CD4-positive, alpha-beta memory T cell (primary cell): ENCODE data around the gene SH3GLB2. TPM values are rescaled to one million over a fixed set of nuclear protein-coding genes. Genes with fewer than 3 reads are reported as not detected.

Source experiments
- CTCF ChIA-PET: fragments of 350-600 bp; sonication (Branson Sonifier 250); formaldehyde crosslinking; loops from one replicate; lab custom pipeline; 2021; ENCODE audit warnings: inconsistent platforms; ENCODE audit not compliant: partially characterized antibody; lab: Charles Lee
- POLR2A ChIA-PET: fragments of 350-600 bp; sonication (Branson Sonifier 250); formaldehyde crosslinking; loops from one replicate; lab custom pipeline; 2021; ENCODE audit not compliant: partially characterized antibody; lab: Charles Lee
- DNase-seq, 5 donors: peaks; one replicate each; pipeline versions ENCODE4 v3.0.0 to v3.0.0-alpha.2; 2020 to 2022; ENCODE audit warnings: mixed read lengths in 1 of 5
- H3K27ac ChIP-seq: one replicate; pipeline ENCODE4 v1.7.0; 2013; ENCODE audit warnings: low read depth, low read length
- H3K27me3 ChIP-seq: 2 replicates; pipeline ENCODE4 v1.7.0; 2013; ENCODE audit warnings: mild to moderate bottlenecking, low read length, moderate library complexity; ENCODE audit not compliant: insufficient read depth
- H3K36me3 ChIP-seq: 2 replicates; pipeline ENCODE4 v1.7.0; 2013; ENCODE audit warnings: mild to moderate bottlenecking, low read length, moderate library complexity; ENCODE audit not compliant: insufficient read depth
- H3K4me1 ChIP-seq: 2 replicates; pipeline ENCODE4 v1.7.0; 2013; ENCODE audit warnings: mild to moderate bottlenecking, low read length, moderate library complexity; ENCODE audit not compliant: insufficient read depth
- H3K4me3 ChIP-seq, 2 donors: one replicate each; pipeline ENCODE4 v1.7.0; 2013; ENCODE audit warnings: low read length in 2 of 2, mild to moderate bottlenecking in 1 of 2
- H3K9me3 ChIP-seq, 2 donors: one replicate each; pipeline ENCODE4 v1.7.0; 2013; ENCODE audit warnings: low read length in 2 of 2, control low read depth in 1 of 2; ENCODE audit not compliant: control insufficient read depth in 1 of 2
- H3K27ac Mint-ChIP-seq, 7 donors: one replicate each; pipeline ENCODE4 v1.8.0; 2020 to 2021; ENCODE audit warnings: mixed read lengths in 7 of 7, mild to moderate bottlenecking in 6 of 7, inconsistent platforms in 3 of 7, moderate library complexity in 3 of 7
- H3K27me3 Mint-ChIP-seq, 2 donors: one replicate each; pipeline ENCODE4 v1.8.0; 2020 to 2021; ENCODE audit warnings: mixed read lengths in 2 of 2
- H3K36me3 Mint-ChIP-seq, 2 donors: one replicate each; pipeline ENCODE4 v1.8.0; 2020 to 2021; ENCODE audit warnings: mixed read lengths in 2 of 2, inconsistent platforms in 1 of 2, mild to moderate bottlenecking in 1 of 2
- H3K4me1 Mint-ChIP-seq, 4 donors: one replicate each; pipeline ENCODE4 v1.8.0; 2020 to 2021; ENCODE audit warnings: mixed read lengths in 4 of 4, mild to moderate bottlenecking in 1 of 4
- H3K4me3 Mint-ChIP-seq, 8 donors: one replicate each; pipeline ENCODE4 v1.8.0; 2020 to 2021; ENCODE audit warnings: mixed read lengths in 8 of 8, mild to moderate bottlenecking in 7 of 8, moderate library complexity in 6 of 8, inconsistent platforms in 3 of 8
- H3K9me3 Mint-ChIP-seq, 8 donors: one replicate each; pipeline ENCODE4 v1.8.0; 2020 to 2021; ENCODE audit warnings: mixed read lengths in 8 of 8, mild to moderate bottlenecking in 5 of 8, inconsistent platforms in 3 of 8, moderate library complexity in 1 of 8
- intact Hi-C: fragments of 100-400 bp; cut with micrococcal nuclease; formaldehyde crosslinking; loops from one replicate; pipeline ENCODE4 v1.15.1; 2023
- polyA plus RNA-seq, 2 donors: library from polyadenylated mRNA; unstranded; fragments of 300-500 nt; fragmentation: Illumina TruSeq; gene quantifications; one replicate each; pipeline ENCODE4 v1.2.3, GENCODE V29; 2021
- total RNA-seq, 2 experiments: library from RNA; stranded (reverse); gene quantifications; one replicate each; pipeline ENCODE4 v1.2.3, GENCODE V29; 2021

SH3GLB2 gene
- total and polyA plus RNA-seq, 4 experiments from 2014 or later: 23.8 to 113 (median 77.1) TPM

DNA sequence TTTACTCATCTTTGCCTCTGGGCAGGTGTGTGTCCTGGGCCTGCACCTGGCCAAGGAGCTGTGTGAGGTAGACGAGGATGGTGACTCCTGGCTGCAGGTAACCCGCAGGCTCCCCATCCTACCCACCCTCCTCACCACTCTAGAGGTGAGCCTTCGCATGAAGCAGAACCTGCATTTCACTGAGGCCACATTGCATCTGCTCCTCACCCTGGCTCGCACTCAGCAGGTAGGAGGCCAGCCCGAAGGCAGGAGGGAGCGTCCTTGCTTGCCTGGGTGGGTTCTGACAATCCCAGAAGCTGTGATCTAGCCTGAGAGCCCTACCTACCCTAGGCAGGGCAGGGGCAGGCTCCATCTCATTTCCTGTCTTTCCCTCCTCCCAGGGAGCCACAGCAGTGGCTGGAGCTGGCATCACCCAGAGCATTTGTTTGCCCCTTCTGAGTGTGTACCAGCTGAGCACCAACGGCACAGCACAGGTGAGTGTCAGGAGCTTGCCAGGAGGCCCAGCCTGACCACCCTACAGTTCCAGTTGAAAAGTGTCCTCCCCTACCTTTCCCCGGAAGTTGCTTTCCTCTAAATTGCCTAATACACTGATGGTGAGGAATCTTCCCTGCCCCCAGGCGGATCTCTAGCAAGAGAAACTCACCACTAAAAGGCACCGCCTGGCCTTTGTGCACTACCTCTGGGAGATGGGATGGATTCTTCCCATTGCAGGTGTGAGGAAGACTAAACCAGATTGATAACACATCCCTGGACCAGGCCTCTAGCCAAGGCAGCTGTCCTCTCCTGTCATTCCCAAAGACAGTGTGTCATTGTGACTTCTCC, 26.4 kb downstream of the SH3GLB2 start:
- CTCF ChIA-PET: no interaction called here

DNA sequence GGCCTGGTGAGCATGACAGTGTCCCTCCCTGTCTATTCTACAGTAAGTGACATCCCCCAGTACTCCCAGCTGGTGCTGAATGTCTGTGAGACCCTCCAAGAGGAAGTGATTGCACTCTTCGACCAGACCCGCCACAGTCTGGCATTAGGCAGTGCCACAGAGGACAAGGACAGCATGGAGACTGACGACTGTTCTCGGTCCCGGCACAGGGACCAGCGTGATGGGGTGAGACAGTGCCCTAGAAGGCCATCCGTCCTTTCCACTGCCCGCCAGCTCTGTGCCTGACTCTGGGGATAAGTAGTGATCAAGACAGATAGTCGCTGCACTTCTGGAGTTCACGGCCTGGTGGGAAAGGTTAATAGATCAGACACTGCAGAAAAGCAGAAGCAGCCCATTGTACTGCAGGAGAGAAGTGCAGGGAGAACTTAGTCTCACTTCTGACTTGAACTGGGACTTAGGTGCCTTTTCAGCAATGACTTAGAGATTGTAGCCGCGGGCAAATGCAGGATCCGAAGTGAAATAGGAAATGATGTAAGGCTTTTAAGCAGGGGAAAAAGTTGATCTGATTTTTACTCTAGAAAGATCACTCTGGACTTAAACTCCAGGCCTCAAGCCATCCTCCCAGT, 28.4 kb downstream of the SH3GLB2 start:
- Histone ChIP-seq H3K4me3 (no peak overlapping the region), H3K27ac (no peak overlapping the region), H3K36me3 (peaks cover 76% of the 10 kb centered on the region), H3K4me1 (peaks cover 8% of the 10 kb centered on the region), H3K27me3 (no peaks in the 10 kb centered on the region), H3K9me3 (no peaks in the 10 kb centered on the region)
- H3K4me3 Mint-ChIP-seq: no peak overlapping the region
- H3K36me3 Mint-ChIP-seq: peaks cover 57 to 80% of the 10 kb centered on the region in 2 donors
- DNase-seq: no peak
- peaks cover 4 to 8% (median 6%) of the 10 kb centered on the region in 4 donors for H3K4me1 Mint-ChIP-seq
- intact Hi-C loops: no loop called here
- H3K9me3 Mint-ChIP-seq: no peaks in the 10 kb centered on the region
- H3K27me3 Mint-ChIP-seq: no peaks in the 10 kb centered on the region
- ChIA-PET POLR2A (no interaction called here), CTCF (no interaction called here)
- H3K27ac Mint-ChIP-seq: peak overlapping the region in 4 of 7 donors; percentile 13 to 77 (median 28)

More for the DNA sequence above, 26.4 kb downstream of the SH3GLB2 start:
- no peaks in the 10 kb centered on the region for H3K27me3 Mint-ChIP-seq
- Histone ChIP-seq H3K9me3 (no peaks in the 10 kb centered on the region), H3K36me3 (peaks cover 76% of the 10 kb centered on the region), H3K27me3 (no peaks in the 10 kb centered on the region), H3K4me3 (no peak overlapping the region), H3K27ac (no peak overlapping the region), H3K4me1 (no peaks in the 10 kb centered on the region)
- H3K27ac Mint-ChIP-seq: peak overlapping the region in 2 of 7 donors; percentile 54 to 60
- no peaks in the 10 kb centered on the region for H3K9me3 Mint-ChIP-seq
- POLR2A ChIA-PET: no interaction called here
- intact Hi-C loops: no loop called here
- H3K4me1 Mint-ChIP-seq: peaks cover 0 to 2% (median 0%) of the 10 kb centered on the region in 4 donors
- no peak overlapping the region for H3K4me3 Mint-ChIP-seq
- no peak for DNase-seq
- peaks cover 55 to 82% of the 10 kb centered on the region in 2 donors for H3K36me3 Mint-ChIP-seq

DNA sequence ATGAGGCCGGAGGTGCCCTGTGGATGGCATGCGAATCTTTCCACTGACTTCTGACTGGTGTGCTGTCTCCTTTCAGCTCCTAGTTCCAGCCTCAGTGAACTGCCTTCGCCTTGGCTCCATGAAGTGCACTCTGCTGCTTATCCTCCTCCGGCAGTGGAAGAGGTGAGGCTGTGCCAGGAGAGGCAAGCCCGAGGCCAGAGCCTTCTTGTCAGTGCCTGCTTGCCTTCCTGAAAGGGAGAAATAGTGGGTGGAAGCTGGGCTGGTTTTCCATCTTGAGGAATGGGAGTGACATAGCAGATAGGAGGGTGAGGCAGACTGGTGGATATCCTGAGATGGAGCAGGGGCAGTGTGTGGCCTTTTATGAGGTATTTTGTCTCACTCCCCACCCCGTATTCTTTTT, 29.7 kb downstream of the SH3GLB2 start:
- intact Hi-C loops: no loop called here
- H3K9me3 ChIP-seq: no peaks in the 10 kb centered on the region
- DNase-seq: no peak
- H3K27ac Mint-ChIP-seq: no peak overlapping the region
- H3K36me3 Mint-ChIP-seq: peaks cover 67 to 89% of the 10 kb centered on the region in 2 donors
- H3K27ac ChIP-seq: no peak overlapping the region
- H3K9me3 Mint-ChIP-seq: no peaks in the 10 kb centered on the region
- H3K27me3 Mint-ChIP-seq: no peaks in the 10 kb centered on the region
- H3K36me3 ChIP-seq: peaks cover 88% of the 10 kb centered on the region
- no peak overlapping the region for H3K4me3 Mint-ChIP-seq
- H3K4me1 Mint-ChIP-seq: peaks cover 4 to 8% (median 6%) of the 10 kb centered on the region in 4 donors
- peaks cover 8% of the 10 kb centered on the region for H3K4me1 ChIP-seq
- no peak overlapping the region for H3K4me3 ChIP-seq
- no peaks in the 10 kb centered on the region for H3K27me3 ChIP-seq
- ChIA-PET POLR2A (no interaction called here), CTCF (interaction anchor here (0.6 kb wide), 1 partner anchor 35 kb away, joined by 4 read pairs; no protein-coding TSS in a partner anchor)

DNA sequence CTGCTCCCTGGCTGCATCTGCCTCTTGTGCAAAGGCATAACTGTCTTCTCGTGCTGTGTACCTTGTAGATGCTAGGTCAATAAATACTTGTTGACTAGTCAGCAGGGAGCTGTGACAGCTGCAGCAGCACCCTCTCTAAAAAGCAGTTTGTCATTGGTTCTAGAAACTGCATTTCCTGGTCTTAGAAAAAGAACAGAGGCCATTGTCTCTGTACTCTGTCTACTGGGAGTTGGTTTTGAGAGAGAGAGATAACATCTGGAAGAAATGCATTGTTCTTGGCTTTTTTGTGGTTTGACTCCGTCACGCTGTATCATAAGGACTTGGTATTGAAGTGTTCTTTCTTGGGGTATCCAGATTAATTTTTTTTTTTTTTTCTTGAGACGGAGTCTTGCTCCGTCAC, 32.3 kb downstream of the SH3GLB2 start:
- Histone ChIP-seq H3K4me3 (no peak overlapping the region), H3K27ac (no peak overlapping the region), H3K27me3 (no peaks in the 10 kb centered on the region), H3K9me3 (no peaks in the 10 kb centered on the region), H3K4me1 (peaks cover 8% of the 10 kb centered on the region), H3K36me3 (peaks cover 76% of the 10 kb centered on the region)
- DNase-seq: no peak
- no peak overlapping the region for H3K4me3 Mint-ChIP-seq
- intact Hi-C loops: no loop called here
- peaks cover 4 to 8% (median 6%) of the 10 kb centered on the region in 4 donors for H3K4me1 Mint-ChIP-seq
- H3K27me3 Mint-ChIP-seq: no peaks in the 10 kb centered on the region
- ChIA-PET POLR2A (interaction anchor here (0.7 kb wide), 1 partner anchor 24 kb away, joined by 3 read pairs; no protein-coding TSS in a partner anchor), CTCF (interaction anchor here (0.8 to 0.9 kb wide), 2 partner anchors 11 to 18 kb away, joined by 3 read pairs; no protein-coding TSS in a partner anchor)
- H3K27ac Mint-ChIP-seq: peak overlapping the region in 3 of 7 donors; percentile 20 to 67 (median 42)
- H3K9me3 Mint-ChIP-seq: no peaks in the 10 kb centered on the region
- H3K36me3 Mint-ChIP-seq: peaks cover 57 to 79% of the 10 kb centered on the region in 2 donors

DNA sequence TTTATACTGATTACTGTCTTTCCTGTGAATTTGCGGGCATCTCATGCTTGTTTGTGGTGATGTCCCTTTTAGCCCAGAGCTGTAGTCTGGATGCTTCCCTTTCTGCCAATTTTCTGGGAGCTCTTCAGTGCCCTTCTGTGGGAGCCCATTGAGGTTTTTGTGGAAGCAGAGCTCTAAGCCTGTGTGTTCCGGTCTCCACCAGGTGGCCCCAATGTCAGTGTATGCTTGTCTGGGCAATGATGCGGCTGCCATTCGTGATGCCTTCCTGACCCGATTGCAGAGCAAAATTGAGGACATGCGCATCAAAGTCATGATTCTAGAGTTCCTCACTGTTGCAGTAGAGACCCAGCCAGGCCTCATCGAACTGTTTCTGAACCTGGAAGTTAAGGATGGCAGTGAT, 35.1 kb downstream of the SH3GLB2 start:
- no peak overlapping the region for H3K27ac ChIP-seq
- CTCF ChIA-PET: interaction anchor here (0.6 to 1.0 kb wide), 2 partner anchors 12 to 67 kb away, joined by 3 to 4 read pairs; no protein-coding TSS in a partner anchor

DNA sequence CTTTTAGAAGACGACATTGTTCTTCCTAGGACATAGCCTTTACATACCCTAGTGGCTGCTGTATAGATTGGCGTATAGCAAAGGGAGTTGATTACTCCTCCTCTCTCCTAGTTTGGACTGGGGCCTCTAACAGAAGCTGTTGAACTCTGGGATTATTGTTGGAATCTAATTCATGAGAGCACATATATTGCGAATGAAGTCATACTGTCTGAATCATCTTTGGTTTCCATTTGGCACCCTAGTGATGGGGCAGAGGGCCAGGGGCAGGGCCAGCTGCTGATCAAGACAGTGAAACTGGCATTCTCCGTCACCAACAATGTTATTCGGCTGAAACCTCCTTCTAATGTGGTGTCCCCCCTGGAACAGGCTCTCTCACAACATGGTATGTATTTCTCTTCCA, 40.3 kb downstream of the SH3GLB2 start:
- Histone ChIP-seq H3K27me3 (no peaks in the 10 kb centered on the region), H3K27ac (no peak overlapping the region), H3K36me3 (peaks cover 52% of the 10 kb centered on the region), H3K4me3 (no peak overlapping the region), H3K4me1 (no peaks in the 10 kb centered on the region), H3K9me3 (no peaks in the 10 kb centered on the region)
- DNase-seq: no peak
- Mint-ChIP-seq H3K9me3 (no peaks in the 10 kb centered on the region), H3K27me3 (no peaks in the 10 kb centered on the region), H3K36me3 (peaks cover 59 to 73% of the 10 kb centered on the region in 2 donors), H3K27ac (peak overlapping the region in 2 of 7 donors; percentile 22 to 37), H3K4me3 (no peak overlapping the region), H3K4me1 (no peaks in the 10 kb centered on the region)
- ChIA-PET POLR2A (no interaction called here), CTCF (no interaction called here)
- intact Hi-C loops: no loop called here

More for the DNA sequence above, 35.1 kb downstream of the SH3GLB2 start:
- H3K4me3 ChIP-seq: no peak overlapping the region
- Mint-ChIP-seq H3K9me3 (no peaks in the 10 kb centered on the region), H3K27ac (no peak overlapping the region), H3K4me3 (no peak overlapping the region), H3K4me1 (peaks cover 4 to 8% (median 6%) of the 10 kb centered on the region in 4 donors), H3K27me3 (no peaks in the 10 kb centered on the region), H3K36me3 (peaks cover 53 to 73% of the 10 kb centered on the region in 2 donors)
- intact Hi-C loops: no loop called here
- H3K9me3 ChIP-seq: no peaks in the 10 kb centered on the region
- peaks cover 55% of the 10 kb centered on the region for H3K36me3 ChIP-seq
- POLR2A ChIA-PET: no interaction called here
- no peaks in the 10 kb centered on the region for H3K27me3 ChIP-seq
- peaks cover 8% of the 10 kb centered on the region for H3K4me1 ChIP-seq
- DNase-seq: no peak

DNA sequence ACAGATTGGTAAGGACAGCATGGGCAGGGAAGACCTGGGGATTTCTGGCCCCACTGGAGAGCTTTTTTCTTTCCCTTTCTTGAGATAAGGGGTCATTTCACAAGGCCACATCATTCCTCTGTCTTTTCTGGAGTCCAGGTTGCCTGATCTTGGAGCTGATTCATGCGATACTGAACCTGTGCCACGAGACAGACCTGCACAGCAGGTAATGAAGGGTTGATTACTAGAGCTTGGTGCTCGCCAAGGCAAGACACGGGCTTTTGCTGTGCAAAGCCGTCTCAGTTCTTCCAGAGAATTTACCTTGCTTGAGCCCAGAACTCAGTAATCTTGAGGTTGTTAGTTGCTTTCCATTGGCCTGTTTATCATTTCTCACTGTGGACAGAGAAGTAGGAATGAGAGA, 41.5 kb downstream of the SH3GLB2 start:
- H3K36me3 Mint-ChIP-seq: peaks cover 56 to 78% of the 10 kb centered on the region in 2 donors
- peaks cover 55% of the 10 kb centered on the region for H3K36me3 ChIP-seq
- H3K9me3 ChIP-seq: no peaks in the 10 kb centered on the region
- H3K27me3 ChIP-seq: no peaks in the 10 kb centered on the region
- no peak overlapping the region for H3K4me3 Mint-ChIP-seq
- H3K27me3 Mint-ChIP-seq: no peaks in the 10 kb centered on the region
- no peaks in the 10 kb centered on the region for H3K4me1 ChIP-seq
- CTCF ChIA-PET: no interaction called here
- H3K4me3 ChIP-seq: no peak overlapping the region
- H3K27ac ChIP-seq: no peak overlapping the region
- POLR2A ChIA-PET: no interaction called here
- no peaks in the 10 kb centered on the region for H3K9me3 Mint-ChIP-seq
- no peak for DNase-seq
- intact Hi-C loops: no loop called here
- H3K4me1 Mint-ChIP-seq: no peaks in the 10 kb centered on the region
- H3K27ac Mint-ChIP-seq: peak overlapping the region in 3 of 7 donors; percentile 12 to 48 (median 28)
